Esophagus muscularis mucosa (tissue), 3 donors: ENCODE measurements around the gene AXL.

Source experiments
- POLR2A ChIP-seq: fragments of 450-650 bp; IDR thresholded peaks from one replicate; pipeline ENCODE4 v1.6.1; 2017; ENCODE audit warnings: antibody characterized with exemption, moderate library complexity, mild to moderate bottlenecking, low read depth
- POLR2AphosphoS5 ChIP-seq, 2 donors: sonication (generic); formaldehyde crosslinking; IDR thresholded peaks; one replicate each; pipeline ENCODE4 v1.6.1; 2017; ENCODE audit warnings: antibody characterized with exemption in 2 of 2
- TF ChIP-seq, protein P1 (sequence below), 3 experiments: fragments of 200-600 bp in 2 of 3; fragments of 450-650 bp in 1 of 3; sonication (generic) in 2 of 3; IDR thresholded peaks; one replicate each; pipeline ENCODE4 v1.5.1; 2017 to 2019; ENCODE audit warnings: antibody characterized with exemption in 3 of 3, mild to moderate bottlenecking in 2 of 3, moderate library complexity in 1 of 3

DNA sequence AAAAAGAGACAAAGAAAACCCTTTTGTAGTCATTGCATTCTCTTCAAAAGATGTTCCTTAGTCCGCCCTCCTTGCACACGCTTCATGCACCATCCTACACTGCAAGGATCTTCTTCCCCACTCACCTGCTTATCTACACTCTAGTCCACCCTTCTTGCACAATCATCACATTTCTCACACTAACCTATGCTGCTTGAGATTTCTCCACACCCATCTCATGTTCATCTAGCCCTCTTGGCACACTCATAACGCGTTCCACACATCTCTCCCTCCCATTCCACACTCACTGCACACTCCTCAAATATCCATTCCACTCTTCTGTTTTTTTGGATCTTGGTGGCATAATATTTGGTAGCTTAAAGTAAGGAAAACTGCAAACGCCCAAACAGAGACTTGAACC is 22.8 kb downstream of the AXL start:
- TF ChIP-seq, protein P1, sequence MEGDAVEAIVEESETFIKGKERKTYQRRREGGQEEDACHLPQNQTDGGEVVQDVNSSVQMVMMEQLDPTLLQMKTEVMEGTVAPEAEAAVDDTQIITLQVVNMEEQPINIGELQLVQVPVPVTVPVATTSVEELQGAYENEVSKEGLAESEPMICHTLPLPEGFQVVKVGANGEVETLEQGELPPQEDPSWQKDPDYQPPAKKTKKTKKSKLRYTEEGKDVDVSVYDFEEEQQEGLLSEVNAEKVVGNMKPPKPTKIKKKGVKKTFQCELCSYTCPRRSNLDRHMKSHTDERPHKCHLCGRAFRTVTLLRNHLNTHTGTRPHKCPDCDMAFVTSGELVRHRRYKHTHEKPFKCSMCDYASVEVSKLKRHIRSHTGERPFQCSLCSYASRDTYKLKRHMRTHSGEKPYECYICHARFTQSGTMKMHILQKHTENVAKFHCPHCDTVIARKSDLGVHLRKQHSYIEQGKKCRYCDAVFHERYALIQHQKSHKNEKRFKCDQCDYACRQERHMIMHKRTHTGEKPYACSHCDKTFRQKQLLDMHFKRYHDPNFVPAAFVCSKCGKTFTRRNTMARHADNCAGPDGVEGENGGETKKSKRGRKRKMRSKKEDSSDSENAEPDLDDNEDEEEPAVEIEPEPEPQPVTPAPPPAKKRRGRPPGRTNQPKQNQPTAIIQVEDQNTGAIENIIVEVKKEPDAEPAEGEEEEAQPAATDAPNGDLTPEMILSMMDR (IDR thresholded peaks at IDR 0.05) = no peak
- TF ChIP-seq POLR2AphosphoS5 (IDR thresholded peaks at IDR 0.05) (no peak), POLR2A (no peak)
